GM12801 (cell line): ENCODE data around the gene TSHZ2.

Experiments
- CTCF ChIP-seq: IDR thresholded peaks from one replicate; pipeline ENCODE4 v1.5.1; 2011; ENCODE audit warnings: control low read depth; ENCODE audit not compliant: insufficient read length; ENCODE audit errors: extremely low read depth

The TSHZ2 gene

GRCh38 chr20:53070224-53070623 is 98.1 kb downstream of the TSHZ2 start:
- TF ChIP-seq CTCF, result no peak

GRCh38 chr20:53070706-53071392 is 98.7 kb downstream of the TSHZ2 start:
- TF ChIP-seq CTCF, result no peak

GRCh38 chr20:53071833-53072232 is 99.7 kb downstream of the TSHZ2 start:
- no peak for TF ChIP-seq CTCF

- TF ChIP-seq CTCF, result no peak
These were observed 100.9 kb downstream of the TSHZ2 start for GRCh38 chr20:53072923-53073579.

GRCh38 chr20:53073636-53074415 is 101.7 kb downstream of the TSHZ2 start:
- TF ChIP-seq CTCF, result no peak

GRCh38 chr20:53074811-53075314 is 102.7 kb downstream of the TSHZ2 start:
- no peak for TF ChIP-seq CTCF

GRCh38 chr20:53076668-53077067 is 104.5 kb downstream of the TSHZ2 start:
- no peak for TF ChIP-seq CTCF
